BJ (cell line): ENCODE results near the gene CFAP43. TPM values are rescaled to one million over a fixed set of nuclear protein-coding genes. Genes with fewer than 3 reads are reported as not detected.

Experiments
- CTCF ChIA-PET: fragments of 350-600 bp; formaldehyde crosslinking; extraction: SDS; loops from one replicate; lab custom pipeline; 2021; ENCODE audit warnings: antibody characterized with exemption, inconsistent platforms; lab: Yijun Ruan, JAX
- POLR2A ChIA-PET: fragments of 300-600 bp; sonication (Branson Sonifier 250); formaldehyde crosslinking; extraction: SDS; loops from one replicate; lab custom pipeline; 2021; ENCODE audit warnings: antibody characterized with exemption; lab: Charles Lee
- DNase-seq: peaks from one replicate; pipeline ENCODE4 v3.0.0-alpha.2; 2011; ENCODE audit warnings: low read depth
- H3K27me3 ChIP-seq: 2 replicates; pipeline ENCODE4 v1.6.0; 2011; ENCODE audit warnings: low read length; ENCODE audit not compliant: control insufficient read depth, insufficient read depth
- H3K36me3 ChIP-seq: 2 replicates; pipeline ENCODE4 v1.5.1; 2011; ENCODE audit warnings: low read length; ENCODE audit not compliant: control insufficient read depth, insufficient read depth
- H3K4me3 ChIP-seq: 2 replicates; pipeline ENCODE4 v1.5.1; 2011; ENCODE audit warnings: low read depth, mild to moderate bottlenecking, control low read depth, low read length
- polyA minus RNA-seq: library from RNA; depleted of rRNA, polyadenylated mRNA; stranded (reverse); fragments of >200 nt; gene quantifications from 2 replicates; pipeline ENCODE4 v1.2.3, GENCODE V29; 2011; rRNA and poly(A)+ RNA removed
- polyA plus RNA-seq: library from polyadenylated mRNA; depleted of rRNA; stranded (reverse); fragments of >200 nt; gene quantifications from 2 replicates; pipeline ENCODE4 v1.2.3, GENCODE V29; 2011; rRNA removed
- TF ChIP-seq, protein P1 (sequence below): IDR thresholded peaks from 2 replicates; pipeline ENCODE4 v1.5.1; 2011; ENCODE audit warnings: low read depth, mild to moderate bottlenecking, control low read depth, inconsistent platforms, low read length, moderate library complexity; ENCODE audit not compliant: insufficient read depth

The CFAP43 gene, protein sequence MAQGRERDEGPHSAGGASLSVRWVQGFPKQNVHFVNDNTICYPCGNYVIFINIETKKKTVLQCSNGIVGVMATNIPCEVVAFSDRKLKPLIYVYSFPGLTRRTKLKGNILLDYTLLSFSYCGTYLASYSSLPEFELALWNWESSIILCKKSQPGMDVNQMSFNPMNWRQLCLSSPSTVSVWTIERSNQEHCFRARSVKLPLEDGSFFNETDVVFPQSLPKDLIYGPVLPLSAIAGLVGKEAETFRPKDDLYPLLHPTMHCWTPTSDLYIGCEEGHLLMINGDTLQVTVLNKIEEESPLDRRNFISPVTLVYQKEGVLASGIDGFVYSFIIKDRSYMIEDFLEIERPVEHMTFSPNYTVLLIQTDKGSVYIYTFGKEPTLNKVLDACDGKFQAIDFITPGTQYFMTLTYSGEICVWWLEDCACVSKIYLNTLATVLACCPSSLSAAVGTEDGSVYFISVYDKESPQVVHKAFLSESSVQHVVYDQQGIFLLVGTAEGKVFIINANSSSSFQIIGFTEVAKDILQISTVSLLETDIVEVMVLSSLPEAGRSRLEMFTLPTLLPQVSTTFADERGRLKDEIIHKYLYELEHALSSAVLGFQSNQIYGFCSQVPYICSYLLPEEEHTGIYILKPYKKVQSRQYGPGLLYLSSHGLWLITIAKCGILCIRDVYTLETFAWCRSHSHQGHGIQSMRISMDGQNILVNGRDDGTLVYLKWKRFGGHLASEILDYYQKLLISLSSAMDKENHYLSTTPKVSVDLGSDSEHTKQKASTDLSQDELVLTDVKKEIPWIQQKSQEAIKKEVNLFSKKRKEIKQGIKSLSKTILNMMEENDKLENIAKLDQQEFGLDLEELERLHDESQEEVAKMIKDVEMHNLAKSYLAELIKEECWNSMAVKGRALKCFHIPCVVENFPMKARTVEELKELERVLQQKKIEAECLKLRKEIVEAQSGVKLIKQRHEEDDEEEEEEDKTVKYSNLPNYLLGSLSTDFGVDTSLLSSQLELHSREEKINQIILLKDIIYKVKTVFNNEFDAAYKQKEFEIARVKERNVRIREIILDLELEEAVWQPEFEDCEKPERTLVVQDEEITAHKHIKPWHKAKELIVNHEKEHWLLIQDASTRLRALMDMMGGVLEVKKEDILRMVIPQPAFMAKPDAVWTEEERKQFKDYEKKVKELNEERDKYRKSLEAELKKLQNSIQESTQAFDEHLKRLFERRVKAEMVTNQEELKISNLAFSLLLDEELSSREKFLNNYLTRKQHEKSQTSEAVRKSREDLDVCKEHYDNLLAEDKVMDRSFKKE (N-terminal part only)
- polyA plus RNA-seq (0.05 and 0.11 TPM in 2 replicates), polyA minus RNA-seq (0.15 TPM in 1 of 2 replicates, not detected in the other)

DNA sequence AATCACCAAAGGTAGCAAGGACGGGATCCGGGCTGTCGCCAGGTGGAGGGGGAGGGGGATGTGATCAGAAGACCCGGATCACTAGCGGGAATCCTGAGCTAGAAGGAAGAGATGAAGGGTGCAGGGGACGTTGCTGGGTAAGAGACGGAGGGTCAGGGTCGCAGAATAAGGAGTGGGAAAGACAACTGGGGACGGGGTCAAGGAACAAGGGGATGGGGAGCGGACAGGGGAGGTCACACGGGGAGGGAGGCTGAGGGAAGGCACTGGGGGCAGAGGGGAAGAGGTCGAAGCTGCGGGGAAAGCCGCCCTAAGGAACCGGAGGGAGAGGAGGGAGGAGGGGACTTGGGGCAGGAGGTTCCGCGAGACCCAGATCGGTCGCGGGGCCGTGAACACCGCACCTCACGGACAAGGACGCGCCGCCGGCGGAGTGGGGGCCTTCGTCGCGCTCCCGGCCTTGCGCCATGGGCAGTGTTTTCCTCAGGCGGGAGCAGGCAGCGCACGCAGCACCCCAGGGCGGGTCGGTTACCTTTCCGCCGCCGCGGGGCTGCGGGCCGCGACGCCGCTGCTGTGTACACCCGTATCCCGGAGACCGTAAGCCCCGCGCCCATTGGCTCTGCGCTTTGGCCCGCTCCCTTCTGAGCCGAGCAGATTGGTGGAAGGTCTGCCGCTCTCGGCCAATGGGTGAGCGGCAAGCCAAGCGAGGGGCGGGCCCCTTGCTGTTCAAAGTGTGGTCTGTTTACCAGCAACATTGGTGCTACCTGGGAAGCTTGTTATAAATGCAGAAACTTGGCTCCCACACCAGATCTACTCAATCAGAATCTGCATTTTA is at the start of gene CFAP43:
TSS of gene CFAP43 (minus strand) at position 581 of the 829 bp plus-strand sequence. CDS start at position 463, 118 bp downstream.
- DNase-seq = peak; percentile 71
- no peaks in the 10 kb centered on the region for H3K36me3 ChIP-seq
- H3K4me3 ChIP-seq = peak within 1 kb of the TSS; percentile 98
- CTCF ChIA-PET = no interaction called here
- H3K27me3 ChIP-seq = no peaks in the 10 kb centered on the region
- POLR2A ChIA-PET = no interaction called here
- TF ChIP-seq, protein P1, sequence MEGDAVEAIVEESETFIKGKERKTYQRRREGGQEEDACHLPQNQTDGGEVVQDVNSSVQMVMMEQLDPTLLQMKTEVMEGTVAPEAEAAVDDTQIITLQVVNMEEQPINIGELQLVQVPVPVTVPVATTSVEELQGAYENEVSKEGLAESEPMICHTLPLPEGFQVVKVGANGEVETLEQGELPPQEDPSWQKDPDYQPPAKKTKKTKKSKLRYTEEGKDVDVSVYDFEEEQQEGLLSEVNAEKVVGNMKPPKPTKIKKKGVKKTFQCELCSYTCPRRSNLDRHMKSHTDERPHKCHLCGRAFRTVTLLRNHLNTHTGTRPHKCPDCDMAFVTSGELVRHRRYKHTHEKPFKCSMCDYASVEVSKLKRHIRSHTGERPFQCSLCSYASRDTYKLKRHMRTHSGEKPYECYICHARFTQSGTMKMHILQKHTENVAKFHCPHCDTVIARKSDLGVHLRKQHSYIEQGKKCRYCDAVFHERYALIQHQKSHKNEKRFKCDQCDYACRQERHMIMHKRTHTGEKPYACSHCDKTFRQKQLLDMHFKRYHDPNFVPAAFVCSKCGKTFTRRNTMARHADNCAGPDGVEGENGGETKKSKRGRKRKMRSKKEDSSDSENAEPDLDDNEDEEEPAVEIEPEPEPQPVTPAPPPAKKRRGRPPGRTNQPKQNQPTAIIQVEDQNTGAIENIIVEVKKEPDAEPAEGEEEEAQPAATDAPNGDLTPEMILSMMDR = no peak

DNA sequence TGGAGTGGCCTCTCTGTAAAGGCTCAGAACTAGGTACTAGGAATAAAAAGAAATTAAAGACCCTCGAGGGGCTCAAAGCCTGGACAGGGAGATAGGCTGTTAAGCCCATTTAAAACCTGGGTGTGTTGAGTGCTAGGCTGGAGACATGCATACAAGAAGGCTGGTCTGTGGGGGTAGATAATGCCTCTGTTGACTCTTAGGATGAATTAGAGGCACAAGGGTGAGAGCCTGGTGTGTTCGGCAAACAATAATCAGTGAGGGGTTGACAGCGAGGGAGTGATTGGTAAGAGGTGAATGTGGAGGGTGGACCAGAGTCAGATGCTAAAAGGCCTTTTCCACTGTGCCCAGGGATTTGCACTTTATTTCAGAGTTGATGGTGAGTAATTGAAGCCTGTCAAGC is 49.5 kb upstream of the CFAP43 start:
- H3K27me3 ChIP-seq = no peaks in the 10 kb centered on the region
- no peak for DNase-seq
- TF ChIP-seq, protein P1 = no peak
- no peaks in the 10 kb centered on the region for H3K36me3 ChIP-seq
- POLR2A ChIA-PET = no interaction called here
- CTCF ChIA-PET = interaction anchor here (1.9 to 9.2 kb wide), 3 partner anchors 6 to 68 kb away, joined by 11 to 154 read pairs (median 15); no protein-coding TSS in a partner anchor
- H3K4me3 ChIP-seq = no peak overlapping the region

- no peak overlapping the region for H3K4me3 ChIP-seq
- no peaks in the 10 kb centered on the region for H3K36me3 ChIP-seq
- POLR2A ChIA-PET = no interaction called here
- DNase-seq = no peak
- no peaks in the 10 kb centered on the region for H3K27me3 ChIP-seq
- TF ChIP-seq, protein P1 = no peak
- CTCF ChIA-PET = interaction anchor here (1.2 to 9.2 kb wide), 4 partner anchors 8 to 567 kb away, joined by 3 to 154 read pairs (median 12); partner anchors contain the start of gene CFAP58
Observed at GRCh38 chr10:104279550-104280259, 47.5 kb upstream of the CFAP43 start.

DNA sequence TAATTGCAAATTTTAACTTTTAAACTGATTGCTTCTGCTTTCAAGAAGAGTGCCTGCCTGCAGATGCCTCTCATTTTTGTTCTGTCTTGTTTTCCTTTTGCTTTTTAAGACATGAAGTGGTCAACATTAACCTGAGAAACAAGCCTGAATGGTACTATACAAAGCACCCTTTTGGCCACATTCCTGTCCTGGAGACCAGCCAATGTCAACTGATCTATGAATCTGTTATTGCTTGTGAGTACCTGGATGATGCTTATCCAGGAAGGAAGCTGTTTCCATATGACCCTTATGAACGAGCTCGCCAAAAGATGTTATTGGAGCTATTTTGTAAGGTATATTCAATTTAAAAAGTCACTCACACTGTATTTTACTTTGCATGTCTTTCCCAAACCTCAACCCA is 45.6 kb upstream of the CFAP43 start:
- Histone ChIP-seq H3K27me3 (no peaks in the 10 kb centered on the region), H3K4me3 (no peak overlapping the region), H3K36me3 (no peaks in the 10 kb centered on the region)
- DNase-seq = no peak
- CTCF ChIA-PET = interaction anchor here (2.4 to 9.2 kb wide), 3 partner anchors 10 to 76 kb away, joined by 11 to 154 read pairs (median 20); partner anchors contain the start of gene CFAP58
- TF ChIP-seq, protein P1 = no peak
- POLR2A ChIA-PET = no interaction called here
